Muscle of leg (tissue), 16 donors: ENCODE data around the gene NACA2. TPM values are rescaled to one million over a fixed set of nuclear protein-coding genes. Genes with fewer than 3 reads are reported as not detected.
A peak's percentile ranks its signal among the peaks of the same experiment; 100 is the strongest.
"Not testable (repeated sequence)": the region's sequence is repeated elsewhere in the genome, so short reads cannot be mapped to it uniquely, and the experiment has no call there.

Source experiments
- DNase-seq: peaks from one replicate; pipeline ENCODE4 v3.0.0; 2013
- H3K27ac ChIP-seq: one replicate; pipeline ENCODE4 v1.5.1; 2013; ENCODE audit warnings: mild to moderate bottlenecking, low read length, control low read depth
- H3K27me3 ChIP-seq: one replicate; pipeline ENCODE4 v1.6.1; 2013; ENCODE audit warnings: low read length; ENCODE audit not compliant: control insufficient read depth, insufficient read depth
- H3K36me3 ChIP-seq: one replicate; pipeline ENCODE4 v1.6.1; 2013; ENCODE audit warnings: low read length; ENCODE audit not compliant: control insufficient read depth, insufficient read depth
- H3K4me1 ChIP-seq: one replicate; pipeline ENCODE4 v1.6.1; 2013; ENCODE audit warnings: low read length; ENCODE audit not compliant: control insufficient read depth, insufficient read depth
- H3K4me3 ChIP-seq: one replicate; pipeline ENCODE4 v1.5.1; 2013; ENCODE audit warnings: low read length, control low read depth
- H3K9me3 ChIP-seq: replicated peaks from 2 replicates; pipeline ENCODE4 v1.6.1; 2013; ENCODE audit warnings: low read depth, low read length; ENCODE audit not compliant: control insufficient read depth
- WGBS: methylation state at CpG from one replicate; pipeline ENCODE4 v1.1.5; 2013; ENCODE audit warnings: missing lambda C conversion rate; ENCODE audit not compliant: insufficient coverage; 5-methylcytosine and 5-hydroxymethylcytosine counted together
- long read RNA-seq, 11 donors: transcript quantifications; one replicate each; lab custom pipeline, GENCODE V29; 2026
- polyA plus RNA-seq, 8 donors: library from polyadenylated mRNA; unstranded; fragments of 120-200 nt; gene quantifications; one replicate each; pipeline versions ENCODE4 v1.2.1 to v1.2.3, GENCODE V29; 2013; ENCODE audit warnings: inconsistent platforms in 1 of 8, low replicate concordance in 1 of 8; ENCODE audit not compliant: insufficient read length in 8 of 8, insufficient read depth in 1 of 8
- total RNA-seq: library from RNA; stranded (reverse); fragments of 120-200 nt; gene quantifications from one replicate; pipeline ENCODE4 v1.2.4, GENCODE V29; 2013

The NACA2 gene
- total RNA-seq (0.22 TPM), polyA plus RNA-seq (1 to 10 TPM; 1.5 to 3.1 (median 2.0) TPM)
- long read RNA-seq, donor 1, result 0 reads
- long read RNA-seq, donor 2, result 0 reads
- long read RNA-seq, donor 3, partial matches to known transcripts, result 0 of 1 reads
- long read RNA-seq, donor 3, other reads (novel, unspliced or antisense), result 0 of 1 reads
- long read RNA-seq, donor 4, result 0 reads
- long read RNA-seq, donor 5, partial matches to known transcripts, result 0 of 1 reads
- long read RNA-seq, donor 5, other reads (novel, unspliced or antisense), result 0 of 1 reads
- long read RNA-seq, donor 6, partial matches to known transcripts, result 0 of 2 reads
- long read RNA-seq, donor 6, other reads (novel, unspliced or antisense), result 0 of 2 reads
- long read RNA-seq, donor 7, result 0 reads
- long read RNA-seq, donor 8, partial matches to known transcripts, result 0 of 2 reads
- long read RNA-seq, donor 8, other reads (novel, unspliced or antisense), result 0 of 2 reads
- long read RNA-seq, donor 9, result 0 reads
- long read RNA-seq, donor 10, partial matches to known transcripts, result 0 of 1 reads
- long read RNA-seq, donor 10, other reads (novel, unspliced or antisense), result 0 of 1 reads
- long read RNA-seq, donor 11, result 0 reads

GRCh38 chr17:61591018-61591417 lies at the start of gene NACA2:
Gene NACA2 (minus strand): TSS chr17:61591219. CDS start chr17:61591180, 39 bp downstream.
- no peak for DNase-seq
- WGBS, result 98% methylated on average over 16 of the region's 16 CpGs
- Histone ChIP-seq H3K27me3 (no peaks in the 10 kb centered on the region), H3K4me3 (no peak within 1 kb of the TSS), H3K4me1 (peaks cover 2% of the 10 kb centered on the region), H3K9me3 (no peaks in the 10 kb centered on the region), H3K27ac (no peak within 1 kb of the TSS), H3K36me3 (no peaks in the 10 kb centered on the region)

- Histone ChIP-seq H3K9me3 (peaks cover 2% of the 10 kb centered on the region), H3K27ac (no peak overlapping the region), H3K27me3 (no peaks in the 10 kb centered on the region), H3K4me1 (no peaks in the 10 kb centered on the region), H3K36me3 (no peaks in the 10 kb centered on the region), H3K4me3 (no peak overlapping the region)
- WGBS, result no CpG with 5 or more reads among the region's 1 CpG
- no peak for DNase-seq
Observed at GRCh38 chr17:61639818-61640217, 48.8 kb upstream of the NACA2 start.

GRCh38 chr17:61638087-61638486 lies 47.1 kb upstream of the NACA2 start:
- no peaks in the 10 kb centered on the region for H3K4me1 ChIP-seq
- H3K27me3 ChIP-seq, result no peaks in the 10 kb centered on the region
- no CpG with 5 or more reads among the region's 1 CpG for WGBS
- H3K27ac ChIP-seq, result no peak overlapping the region
- no peaks in the 10 kb centered on the region for H3K36me3 ChIP-seq
- no peak for DNase-seq
- H3K9me3 ChIP-seq, result peaks cover 2% of the 10 kb centered on the region
- no peak overlapping the region for H3K4me3 ChIP-seq

- Histone ChIP-seq H3K36me3 (no peaks in the 10 kb centered on the region), H3K27ac (no peak overlapping the region), H3K9me3 (peaks cover 2% of the 10 kb centered on the region), H3K4me3 (no peak overlapping the region), H3K4me1 (no peaks in the 10 kb centered on the region), H3K27me3 (no peaks in the 10 kb centered on the region)
- peak; percentile 25 for DNase-seq
- WGBS, result no CpG with 5 or more reads among the region's 3 CpGs
Observed at GRCh38 chr17:61635913-61636432, 45.0 kb upstream of the NACA2 start.

- no peak for DNase-seq
- Histone ChIP-seq H3K4me3 (no peak overlapping the region), H3K27me3 (no peaks in the 10 kb centered on the region), H3K9me3 (peaks cover 2% of the 10 kb centered on the region), H3K27ac (no peak overlapping the region), H3K4me1 (no peaks in the 10 kb centered on the region), H3K36me3 (no peaks in the 10 kb centered on the region)
- no CpG with 5 or more reads among the region's 5 CpGs for WGBS
Observed at GRCh38 chr17:61634942-61635538, 44.0 kb upstream of the NACA2 start.

GRCh38 chr17:61634011-61634539 lies 43.1 kb upstream of the NACA2 start:
- Histone ChIP-seq H3K4me3 (no peak overlapping the region), H3K36me3 (no peaks in the 10 kb centered on the region), H3K9me3 (peaks cover 2% of the 10 kb centered on the region), H3K27ac (no peak overlapping the region), H3K27me3 (no peaks in the 10 kb centered on the region), H3K4me1 (no peaks in the 10 kb centered on the region)
- no peak for DNase-seq

GRCh38 chr17:61632826-61633225 lies 41.8 kb upstream of the NACA2 start:
- Histone ChIP-seq H3K4me1 (no peaks in the 10 kb centered on the region), H3K27me3 (no peaks in the 10 kb centered on the region), H3K27ac (no peak overlapping the region), H3K4me3 (no peak overlapping the region), H3K36me3 (no peaks in the 10 kb centered on the region), H3K9me3 (peaks cover 2% of the 10 kb centered on the region)
- no CpG with 5 or more reads among the region's 1 CpG for WGBS
- no peak for DNase-seq

GRCh38 chr17:61631800-61632199 lies 40.8 kb upstream of the NACA2 start:
- Histone ChIP-seq H3K4me1 (no peaks in the 10 kb centered on the region), H3K4me3 (no peak overlapping the region), H3K36me3 (no peaks in the 10 kb centered on the region), H3K9me3 (peaks cover 2% of the 10 kb centered on the region), H3K27me3 (no peaks in the 10 kb centered on the region), H3K27ac (no peak overlapping the region)
- no peak for DNase-seq
- WGBS, result no CpG with 5 or more reads among the region's 1 CpG

- not testable (repeated sequence) for H3K27ac ChIP-seq, H3K27me3 ChIP-seq, H3K9me3 ChIP-seq, DNase-seq, H3K4me3 ChIP-seq, H3K4me1 ChIP-seq, H3K36me3 ChIP-seq
- 83% methylated on average over 1 of the region's 4 CpGs for WGBS
Observed at GRCh38 chr17:61628158-61628557, 37.1 kb upstream of the NACA2 start.

- no peaks in the 10 kb centered on the region for H3K27me3 ChIP-seq
- DNase-seq, result peak; percentile 50
- no peak overlapping the region for H3K27ac ChIP-seq
- WGBS, result no CpG with 5 or more reads among the region's 2 CpGs
- no peaks in the 10 kb centered on the region for H3K36me3 ChIP-seq
- H3K4me3 ChIP-seq, result no peak overlapping the region
- H3K9me3 ChIP-seq, result no peaks in the 10 kb centered on the region
- no peaks in the 10 kb centered on the region for H3K4me1 ChIP-seq
Observed at GRCh38 chr17:61627658-61628057, 36.6 kb upstream of the NACA2 start.
